GM12865 (cell line): ENCODE measurements around the gene BCO1.
A peak's percentile ranks its signal among the peaks of the same experiment; 100 is the strongest.

Experiments
- DNase-seq: peaks from one replicate; pipeline ENCODE4 v3.0.0; 2010; ENCODE audit warnings: low read depth
- H3K4me3 ChIP-seq: 2 replicates; pipeline ENCODE4 v1.5.1; 2011; ENCODE audit warnings: mild to moderate bottlenecking, low read depth, low read length, control low read depth
- CTCF ChIP-seq: IDR thresholded peaks from 2 replicates; pipeline ENCODE4 v1.5.1; 2011; ENCODE audit warnings: low read length, control low read depth, low read depth, inconsistent platforms; ENCODE audit not compliant: insufficient read depth; ENCODE audit errors: missing control alignments

BCO1 gene

GRCh38 chr16:81307770-81308169, 69.3 kb downstream of the BCO1 start:
- H3K4me3 ChIP-seq = no peak overlapping the region
- TF ChIP-seq CTCF = no peak
- DNase-seq = no peak

- TF ChIP-seq CTCF = no peak
- no peak overlapping the region for H3K4me3 ChIP-seq
- DNase-seq = no peak
These were observed 71.7 kb downstream of the BCO1 start for GRCh38 chr16:81310045-81310644.

GRCh38 chr16:81311762-81312161, 73.3 kb downstream of the BCO1 start:
- no peak for TF ChIP-seq CTCF
- DNase-seq = no peak
- H3K4me3 ChIP-seq = no peak overlapping the region

GRCh38 chr16:81313701-81314602, 75.5 kb downstream of the BCO1 start:
- DNase-seq = peak; percentile 1
- TF ChIP-seq CTCF = no peak
- H3K4me3 ChIP-seq = peak overlapping the region; percentile 100

- DNase-seq = peak; percentile 97
- no peak for TF ChIP-seq CTCF
These were observed 76.2 kb downstream of the BCO1 start, which contains the start of gene GAN for GRCh38 chr16:81314603-81315270. GAN (plus strand) TSS chr16:81314962; CDS start chr16:81315114, 152 bp downstream.

GRCh38 chr16:81315271-81316175, 77.0 kb downstream of the BCO1 start:
- no peak for TF ChIP-seq CTCF
- DNase-seq = peak; percentile 53
- H3K4me3 ChIP-seq = peak overlapping the region; percentile 100

More at GRCh38 chr16:81314603-81315270, 76.2 kb downstream of the BCO1 start, which contains the start of gene GAN:
- peak within 1 kb of the TSS; percentile 100 for H3K4me3 ChIP-seq
